HCT116 (cell line): Measurements from ENCODE around the gene ZNFX1.
"Not testable (repeated sequence)": the region's sequence is repeated elsewhere in the genome, so short reads cannot be mapped to it uniquely, and the experiment has no call there.

Experiments
- EZH2 ChIP-seq: fragments of 200-600 bp; sonication (generic); IDR thresholded peaks from 2 replicates; pipeline ENCODE4 v1.6.1; 2017; ENCODE audit warnings: antibody characterized with exemption, mixed run types
- POLR2A ChIP-seq: IDR thresholded peaks from 2 replicates; pipeline ENCODE4 v1.7.0; 2011; ENCODE audit warnings: borderline replicate concordance; ENCODE audit not compliant: insufficient read depth, insufficient read length; ENCODE audit errors: extremely low read depth
- RAD21 ChIP-seq: IDR thresholded peaks from 2 replicates; pipeline ENCODE4 v1.6.1; 2012; ENCODE audit warnings: low read depth, mild to moderate bottlenecking
- SRF ChIP-seq: IDR thresholded peaks from 2 replicates; pipeline ENCODE4 v1.6.1; 2012; ENCODE audit warnings: low read depth
- TCF7L2 ChIP-seq: IDR thresholded peaks from 2 replicates; pipeline ENCODE4 v1.7.0; 2011; ENCODE audit warnings: borderline replicate concordance, inconsistent platforms; ENCODE audit not compliant: insufficient read depth, insufficient read length; ENCODE audit errors: extremely low read depth
- ZNF274 ChIP-seq: fragments of 200-500 bp; sonication (Bioruptor generic); IDR thresholded peaks from 2 replicates; pipeline ENCODE4 v1.6.1; 2014; ENCODE audit warnings: mild to moderate bottlenecking, low read depth, low read length, inconsistent platforms
- TF ChIP-seq, protein P1 (sequence below), 3 experiments: fragments of 200-600 bp in 1 of 3; sonication (generic) in 1 of 3; IDR thresholded peaks in 2 of 3; conservative IDR thresholded peaks in 1 of 3; 2 replicates each; pipeline ENCODE4 v1.5.1; 2012 to 2017; ENCODE audit warnings: low read depth in 2 of 3, low read length in 2 of 3, antibody characterized with exemption in 1 of 3, borderline replicate concordance in 1 of 3, control low read depth in 1 of 3, mild to moderate bottlenecking in 1 of 3, mixed read lengths in 1 of 3, mixed run types in 1 of 3, moderate library complexity in 1 of 3; ENCODE audit not compliant: insufficient read depth in 1 of 3
- TF ChIP-seq, protein P2 (sequence below): IDR thresholded peaks from 2 replicates; pipeline ENCODE4 v1.6.1; 2012; ENCODE audit warnings: low read depth
- TF ChIP-seq, protein P3 (sequence below): IDR thresholded peaks from 2 replicates; pipeline ENCODE4 v1.6.1; 2012

DNA sequence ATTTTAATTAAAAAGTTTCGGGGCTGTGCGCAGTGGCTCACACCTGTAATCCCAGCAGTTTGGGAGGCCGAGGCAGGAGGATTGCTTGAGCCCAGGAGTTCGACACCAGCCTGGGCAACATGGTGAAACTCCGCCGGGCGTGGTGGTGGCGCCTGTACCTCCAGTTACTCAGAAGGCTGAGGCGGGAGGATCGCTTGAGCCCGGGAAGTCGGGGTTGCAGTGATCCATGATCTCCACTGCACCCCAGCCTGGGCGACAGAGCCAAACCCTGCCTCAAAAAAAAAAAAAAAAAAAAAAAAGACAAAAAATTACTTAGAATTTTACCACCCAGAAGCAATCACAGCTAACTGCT is 59.1 kb downstream of the ZNFX1 start:
- TF ChIP-seq EZH2, POLR2A, SRF, ZNF274, RAD21, TCF7L2: not testable (repeated sequence)
- TF ChIP-seq, protein P1, sequence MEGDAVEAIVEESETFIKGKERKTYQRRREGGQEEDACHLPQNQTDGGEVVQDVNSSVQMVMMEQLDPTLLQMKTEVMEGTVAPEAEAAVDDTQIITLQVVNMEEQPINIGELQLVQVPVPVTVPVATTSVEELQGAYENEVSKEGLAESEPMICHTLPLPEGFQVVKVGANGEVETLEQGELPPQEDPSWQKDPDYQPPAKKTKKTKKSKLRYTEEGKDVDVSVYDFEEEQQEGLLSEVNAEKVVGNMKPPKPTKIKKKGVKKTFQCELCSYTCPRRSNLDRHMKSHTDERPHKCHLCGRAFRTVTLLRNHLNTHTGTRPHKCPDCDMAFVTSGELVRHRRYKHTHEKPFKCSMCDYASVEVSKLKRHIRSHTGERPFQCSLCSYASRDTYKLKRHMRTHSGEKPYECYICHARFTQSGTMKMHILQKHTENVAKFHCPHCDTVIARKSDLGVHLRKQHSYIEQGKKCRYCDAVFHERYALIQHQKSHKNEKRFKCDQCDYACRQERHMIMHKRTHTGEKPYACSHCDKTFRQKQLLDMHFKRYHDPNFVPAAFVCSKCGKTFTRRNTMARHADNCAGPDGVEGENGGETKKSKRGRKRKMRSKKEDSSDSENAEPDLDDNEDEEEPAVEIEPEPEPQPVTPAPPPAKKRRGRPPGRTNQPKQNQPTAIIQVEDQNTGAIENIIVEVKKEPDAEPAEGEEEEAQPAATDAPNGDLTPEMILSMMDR (IDR thresholded peaks at IDR 0.05 in 2 of 3, conservative IDR thresholded peaks at IDR 0.05 in 1 of 3; ENCODE audit: borderline replicate concordance in 1 of 3, insufficient read depth in 1 of 3, low read depth in 2 of 3, low read length in 2 of 3) = not testable (repeated sequence)
- TF ChIP-seq, protein P2, sequence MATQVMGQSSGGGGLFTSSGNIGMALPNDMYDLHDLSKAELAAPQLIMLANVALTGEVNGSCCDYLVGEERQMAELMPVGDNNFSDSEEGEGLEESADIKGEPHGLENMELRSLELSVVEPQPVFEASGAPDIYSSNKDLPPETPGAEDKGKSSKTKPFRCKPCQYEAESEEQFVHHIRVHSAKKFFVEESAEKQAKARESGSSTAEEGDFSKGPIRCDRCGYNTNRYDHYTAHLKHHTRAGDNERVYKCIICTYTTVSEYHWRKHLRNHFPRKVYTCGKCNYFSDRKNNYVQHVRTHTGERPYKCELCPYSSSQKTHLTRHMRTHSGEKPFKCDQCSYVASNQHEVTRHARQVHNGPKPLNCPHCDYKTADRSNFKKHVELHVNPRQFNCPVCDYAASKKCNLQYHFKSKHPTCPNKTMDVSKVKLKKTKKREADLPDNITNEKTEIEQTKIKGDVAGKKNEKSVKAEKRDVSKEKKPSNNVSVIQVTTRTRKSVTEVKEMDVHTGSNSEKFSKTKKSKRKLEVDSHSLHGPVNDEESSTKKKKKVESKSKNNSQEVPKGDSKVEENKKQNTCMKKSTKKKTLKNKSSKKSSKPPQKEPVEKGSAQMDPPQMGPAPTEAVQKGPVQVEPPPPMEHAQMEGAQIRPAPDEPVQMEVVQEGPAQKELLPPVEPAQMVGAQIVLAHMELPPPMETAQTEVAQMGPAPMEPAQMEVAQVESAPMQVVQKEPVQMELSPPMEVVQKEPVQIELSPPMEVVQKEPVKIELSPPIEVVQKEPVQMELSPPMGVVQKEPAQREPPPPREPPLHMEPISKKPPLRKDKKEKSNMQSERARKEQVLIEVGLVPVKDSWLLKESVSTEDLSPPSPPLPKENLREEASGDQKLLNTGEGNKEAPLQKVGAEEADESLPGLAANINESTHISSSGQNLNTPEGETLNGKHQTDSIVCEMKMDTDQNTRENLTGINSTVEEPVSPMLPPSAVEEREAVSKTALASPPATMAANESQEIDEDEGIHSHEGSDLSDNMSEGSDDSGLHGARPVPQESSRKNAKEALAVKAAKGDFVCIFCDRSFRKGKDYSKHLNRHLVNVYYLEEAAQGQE = not testable (repeated sequence)
- TF ChIP-seq, protein P3, sequence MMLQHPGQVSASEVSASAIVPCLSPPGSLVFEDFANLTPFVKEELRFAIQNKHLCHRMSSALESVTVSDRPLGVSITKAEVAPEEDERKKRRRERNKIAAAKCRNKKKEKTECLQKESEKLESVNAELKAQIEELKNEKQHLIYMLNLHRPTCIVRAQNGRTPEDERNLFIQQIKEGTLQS = not testable (repeated sequence)
